GM21515 (cell line): ENCODE measurements around the gene RPTOR.
A peak's percentile ranks its signal among the peaks of the same experiment; 100 is the strongest.
"Not testable (repeated sequence)": the region's sequence is repeated elsewhere in the genome, so short reads cannot be mapped to it uniquely, and the experiment has no call there.

Experiments
- ATAC-seq: cut with Tn5 transposase; IDR thresholded peaks from one replicate; pipeline ENCODE4 v1.9.1; 2021; ENCODE audit not compliant: unreplicated experiment

Gene RPTOR

GRCh38 chr17:80539022-80539641 lies 5.5 kb upstream of the RPTOR start:
- no peak for ATAC-seq

DNA sequence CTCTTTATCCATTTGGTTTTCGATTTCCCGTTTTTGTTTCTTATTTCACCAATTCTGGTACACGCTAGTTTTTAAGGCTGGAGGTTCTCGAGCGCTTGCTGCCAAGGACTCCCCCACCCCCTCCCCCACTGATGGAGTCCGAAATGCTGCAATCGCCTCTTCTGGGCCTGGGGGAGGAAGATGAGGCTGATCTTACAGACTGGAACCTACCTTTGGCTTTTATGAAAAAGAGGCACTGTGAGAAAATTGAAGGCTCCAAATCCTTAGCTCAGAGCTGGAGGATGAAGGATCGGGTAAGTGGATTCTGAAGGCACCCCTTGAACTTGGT lies 825 bp downstream of the RPTOR start:
- ATAC-seq: no peak

GRCh38 chr17:80546267-80546666 lies 1.6 kb downstream of the RPTOR start:
- no peak for ATAC-seq

GRCh38 chr17:80552523-80552922 lies 7.9 kb downstream of the RPTOR start:
- no peak for ATAC-seq

GRCh38 chr17:80555266-80555665 lies 10.6 kb downstream of the RPTOR start:
- ATAC-seq: no peak

DNA sequence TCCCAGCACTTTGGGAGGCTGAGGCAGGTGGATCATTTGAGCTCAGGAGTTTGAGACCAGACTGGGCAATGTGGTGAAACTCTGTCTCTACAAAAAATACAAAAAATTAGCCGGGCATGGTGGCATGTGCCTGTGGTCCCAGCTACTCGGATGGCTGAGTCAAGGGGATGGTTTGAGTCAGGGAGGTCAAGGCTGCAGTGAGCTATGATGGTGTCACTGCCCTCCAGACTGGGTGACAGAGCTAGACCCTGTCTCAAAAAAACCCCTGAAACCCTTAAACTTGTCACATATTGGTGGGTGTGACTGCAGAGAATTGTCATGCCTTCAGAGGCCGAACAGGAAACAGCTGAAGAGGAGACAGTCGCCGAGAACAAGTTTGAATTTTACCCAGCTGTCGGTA lies 13.4 kb downstream of the RPTOR start:
- ATAC-seq: no peak

- ATAC-seq: no peak
Observed at GRCh38 chr17:80559825-80560251, 15.2 kb downstream of the RPTOR start.

GRCh38 chr17:80561541-80562114 lies 17.0 kb downstream of the RPTOR start:
- ATAC-seq: no peak

GRCh38 chr17:80564545-80564944 lies 19.9 kb downstream of the RPTOR start:
- ATAC-seq: no peak

DNA sequence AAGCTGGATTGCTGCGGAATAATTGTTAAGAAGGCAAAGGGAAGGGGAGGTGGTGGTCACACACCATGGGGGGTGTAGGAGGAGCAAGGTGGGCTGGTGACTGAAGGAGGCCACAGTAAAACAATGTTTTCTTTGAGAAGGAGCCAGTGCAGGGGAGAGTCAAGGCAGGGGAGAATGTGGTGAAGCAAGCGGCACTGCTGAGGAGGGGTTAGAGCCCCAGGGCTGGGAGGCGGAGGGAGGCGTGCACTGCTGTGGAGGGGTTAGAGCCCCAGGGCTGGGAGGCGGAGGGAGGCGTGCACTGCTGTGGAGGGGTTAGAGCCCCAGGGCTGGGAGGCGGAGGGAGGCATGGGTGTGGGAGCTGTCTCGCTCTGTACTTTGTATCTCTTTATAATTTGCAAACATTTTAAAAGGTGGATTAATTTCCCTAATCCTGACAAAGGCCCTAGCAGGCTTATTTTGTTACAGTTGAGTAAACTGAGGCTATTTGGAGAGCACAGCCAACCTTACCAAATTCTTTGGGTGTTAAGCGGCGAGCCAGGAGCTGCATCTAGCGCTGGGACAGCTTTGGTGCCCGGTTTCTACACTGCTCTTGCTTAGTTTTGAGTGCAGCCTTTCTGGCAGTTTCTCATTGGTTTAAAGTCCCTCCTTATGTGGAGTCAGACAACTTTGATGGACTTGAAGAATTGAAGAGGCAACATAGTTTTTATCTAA lies 20.9 kb downstream of the RPTOR start:
- ATAC-seq: no peak

GRCh38 chr17:80566054-80566400 lies 21.4 kb downstream of the RPTOR start:
- no peak for ATAC-seq

DNA sequence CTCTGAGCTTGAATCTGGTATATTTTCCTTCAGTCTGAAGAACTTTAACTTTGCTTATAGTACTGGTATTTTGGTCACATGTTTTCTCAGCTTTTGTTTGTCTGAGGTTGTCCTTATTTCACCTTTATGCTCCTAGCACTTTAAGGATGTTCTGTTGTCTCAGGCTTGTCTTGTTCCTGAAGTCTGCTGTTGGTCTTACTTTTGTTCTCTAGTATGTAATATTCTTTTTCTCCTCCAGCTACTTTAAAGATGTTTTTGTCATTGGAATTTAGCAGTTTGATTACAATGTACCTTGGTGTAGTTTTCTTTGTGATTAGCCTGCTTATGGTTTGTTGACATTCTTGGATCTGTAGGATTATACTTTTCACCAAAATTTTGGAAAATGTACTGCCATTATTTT lies 23.6 kb downstream of the RPTOR start:
- no peak for ATAC-seq

DNA sequence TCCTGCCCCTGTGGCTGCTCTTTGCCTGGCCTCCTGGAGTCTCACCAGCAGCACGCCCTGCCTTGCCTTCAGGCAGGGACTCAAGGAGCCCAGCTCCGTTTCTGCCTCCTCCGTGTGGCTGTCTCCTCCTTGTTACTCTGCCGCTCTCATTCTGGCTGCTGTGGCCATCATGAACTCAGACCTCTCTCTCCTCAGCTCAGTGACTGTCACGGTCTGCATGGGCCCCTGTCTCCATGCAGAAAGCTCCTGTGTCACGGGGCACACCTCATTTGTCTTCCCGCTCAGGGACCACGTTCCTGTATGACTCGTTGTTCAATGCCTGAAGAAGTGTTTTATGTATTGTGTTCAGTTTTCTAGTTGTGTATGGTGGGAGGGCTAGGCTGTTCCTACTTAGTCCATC lies 25.3 kb downstream of the RPTOR start:
- ATAC-seq: no peak

- ATAC-seq: no peak
Observed at GRCh38 chr17:80573701-80574100, 29.1 kb downstream of the RPTOR start.

DNA sequence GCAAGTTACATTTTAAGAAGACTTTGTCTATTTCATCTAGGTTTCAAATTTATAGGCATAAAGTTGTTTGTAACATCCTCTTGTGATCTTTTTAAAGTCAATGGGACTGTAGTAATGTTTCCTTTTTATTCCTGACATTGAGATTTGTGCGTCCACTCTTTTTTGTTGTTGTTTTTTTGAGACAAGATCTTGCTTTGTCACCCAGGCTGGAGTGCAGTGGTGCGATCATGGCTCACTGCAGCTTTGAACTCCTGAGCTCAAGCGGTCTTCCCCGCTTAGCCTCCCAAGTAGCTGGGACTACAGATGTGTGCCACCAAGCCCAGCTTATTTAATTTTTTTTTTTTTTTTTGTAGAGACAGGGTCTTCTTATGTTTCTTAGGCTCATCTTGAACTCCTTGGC lies 29.9 kb downstream of the RPTOR start:
- no peak for ATAC-seq

DNA sequence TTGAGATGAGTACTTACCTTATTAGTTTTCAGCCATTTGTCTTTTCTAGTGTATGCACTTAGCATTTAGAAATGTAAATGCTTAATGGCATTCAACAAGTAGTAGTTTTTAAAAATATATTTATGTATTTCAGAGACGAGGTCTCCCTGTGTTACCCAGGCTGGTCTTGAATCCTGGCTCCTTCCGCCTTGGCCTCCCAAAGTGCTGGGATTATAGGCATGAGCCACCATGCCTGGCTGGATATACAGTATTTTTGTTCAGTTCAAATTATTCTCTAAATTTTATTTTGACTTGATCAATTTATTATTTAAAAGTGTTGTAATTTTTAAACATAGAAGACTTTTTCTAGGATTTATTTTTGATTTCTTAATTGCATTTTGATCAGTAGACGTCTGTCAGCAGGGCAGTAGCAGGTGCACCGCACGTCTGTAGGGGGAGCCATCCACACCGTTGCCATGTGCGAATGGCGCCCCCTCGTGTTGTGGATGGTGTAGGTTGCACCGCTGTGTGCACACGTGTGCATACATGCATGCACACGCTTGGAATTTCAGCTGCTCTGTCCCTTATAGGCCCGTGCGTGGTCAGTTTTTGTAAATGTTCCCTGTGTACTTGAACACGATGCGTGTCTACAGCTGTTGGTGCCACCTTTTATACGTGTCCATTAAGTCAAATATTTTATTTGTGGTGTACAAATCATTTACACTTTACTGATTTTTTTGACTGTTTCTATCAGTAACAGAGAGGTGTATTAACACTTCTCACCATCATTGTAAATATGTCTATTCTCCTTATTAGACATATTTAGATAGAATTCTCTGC lies 30.6 kb downstream of the RPTOR start:
- peak; percentile 66 for ATAC-seq

DNA sequence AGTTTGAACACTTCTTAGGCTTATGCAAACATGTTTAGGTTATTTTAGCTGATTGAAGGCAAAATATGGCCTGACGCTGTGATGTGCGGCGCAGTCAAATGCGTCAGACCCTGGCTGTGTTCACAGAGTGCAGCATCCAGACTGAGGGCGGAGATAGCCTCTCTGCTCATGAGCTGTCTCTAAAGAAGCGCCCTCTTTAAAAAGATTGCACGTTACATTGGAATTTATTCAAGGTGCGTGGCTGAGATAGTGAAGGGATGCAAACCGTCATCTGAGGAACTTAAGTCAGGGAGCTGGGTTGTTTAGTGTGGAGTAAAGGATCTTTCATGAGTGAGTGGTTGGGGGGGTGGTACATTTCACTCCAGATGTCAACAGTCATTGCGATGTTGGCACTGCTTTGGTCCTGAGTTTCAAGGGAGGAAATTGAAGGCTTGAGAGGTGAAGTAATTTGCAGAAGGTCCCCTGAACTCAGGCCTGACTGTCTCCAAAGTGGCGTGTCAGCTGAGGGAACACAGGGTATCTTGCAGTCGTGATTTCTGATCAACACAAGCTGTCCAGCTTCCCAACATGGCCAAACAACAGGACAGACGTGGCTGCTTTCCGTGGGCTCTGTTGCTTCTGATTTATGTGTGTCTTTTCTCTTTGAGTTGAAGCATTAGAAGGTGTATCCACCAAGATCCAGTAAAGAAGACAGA lies 33.4 kb downstream of the RPTOR start:
- no peak for ATAC-seq

DNA sequence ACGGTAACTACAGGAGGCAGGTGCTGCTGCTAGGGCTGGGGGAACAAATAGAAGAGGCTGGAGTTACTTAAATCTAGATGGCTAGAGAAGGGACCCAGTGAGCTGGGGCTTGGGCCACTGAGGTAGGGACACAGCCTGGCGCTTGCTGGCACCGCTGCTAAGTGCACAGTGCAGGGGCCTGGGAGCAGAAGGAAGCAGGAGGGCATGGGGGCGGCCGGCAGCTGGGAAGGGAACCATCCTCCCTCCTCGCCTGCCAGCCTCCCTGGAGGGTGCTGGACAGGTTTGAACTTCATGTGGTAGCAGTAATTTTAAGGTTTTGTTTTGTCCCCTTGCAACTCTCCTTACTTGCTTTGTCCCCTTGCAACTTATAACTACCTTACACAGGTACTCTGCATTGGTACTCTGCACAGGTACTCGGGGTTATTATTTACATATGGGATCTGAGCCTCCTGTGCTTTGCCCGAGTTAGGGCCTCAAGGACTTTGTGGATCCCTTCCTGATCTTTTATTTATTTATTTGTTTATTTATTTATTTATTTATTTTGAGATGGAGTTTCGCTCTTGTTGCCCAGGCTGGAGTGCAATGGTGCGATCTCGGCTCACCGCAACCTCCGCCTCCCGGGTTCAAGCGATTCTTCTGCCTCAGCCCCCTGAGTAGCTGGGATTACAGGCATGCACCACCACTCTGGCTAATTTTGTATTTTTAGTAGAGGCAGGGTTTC lies 34.2 kb downstream of the RPTOR start:
- not testable (repeated sequence) for ATAC-seq

- no peak for ATAC-seq
Observed at GRCh38 chr17:80582165-80582564, 37.5 kb downstream of the RPTOR start.

DNA sequence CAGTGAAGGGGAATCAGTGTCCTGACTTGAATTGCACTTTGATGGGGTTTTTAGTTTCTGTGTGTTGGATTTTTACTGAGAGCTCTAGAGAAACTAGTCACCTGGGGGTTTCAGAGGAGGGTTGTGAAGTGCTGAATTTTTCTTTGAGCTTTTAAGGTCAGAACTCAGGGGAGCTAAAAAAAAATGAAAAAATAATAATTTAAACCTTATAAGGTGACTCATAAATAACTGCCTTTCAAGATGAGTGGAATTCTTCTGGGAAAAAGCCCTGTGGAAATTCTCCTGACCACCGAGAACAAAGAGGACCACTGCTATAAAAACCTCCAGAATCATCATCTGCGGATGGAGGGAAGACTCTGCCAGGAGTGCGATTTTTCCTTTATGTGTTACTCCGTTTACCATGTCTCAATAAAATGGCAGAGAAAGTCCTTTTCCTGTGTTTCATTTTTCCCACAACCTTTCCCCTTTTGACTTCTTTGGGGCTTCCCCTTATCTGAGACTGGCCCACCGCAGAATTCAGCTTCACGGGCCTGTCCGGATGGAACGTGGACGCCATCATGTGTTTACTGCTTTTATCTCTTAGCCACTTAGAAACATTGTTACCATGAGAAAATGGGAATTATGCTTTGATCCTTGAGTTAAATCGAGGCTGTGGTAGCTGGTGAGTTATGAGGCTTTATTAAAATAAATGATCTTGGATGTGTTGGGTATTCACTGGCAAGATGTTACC lies 39.7 kb downstream of the RPTOR start:
- ATAC-seq: no peak
